ENCODE data around the gene FRS2.

FRS2 gene

GRCh38 chr12:69466867-69467266, 3.3 kb upstream of the FRS2 start:
- no peak for DNase-seq

DNA sequence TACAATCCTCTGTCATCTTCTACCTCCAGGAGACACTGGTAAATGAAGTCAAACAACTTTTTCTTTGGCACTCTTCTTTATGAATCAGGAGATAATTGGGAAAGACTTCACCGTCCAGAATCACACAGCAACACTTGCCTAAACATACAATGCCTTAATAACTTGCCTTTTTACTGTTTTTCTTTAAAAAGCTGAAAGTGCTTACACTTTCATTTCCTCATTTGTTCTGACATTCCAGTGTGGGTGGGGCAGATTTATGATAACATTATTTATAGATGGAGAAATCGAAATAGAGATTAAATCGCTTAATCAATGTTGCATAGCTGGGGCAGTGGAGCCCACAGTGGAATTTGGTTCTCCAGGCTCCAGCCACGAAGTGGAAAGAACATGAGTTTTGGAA, 2.8 kb upstream of the FRS2 start:
- no peak for DNase-seq

- DNase-seq, result peak; percentile 23
Measured at GRCh38 chr12:69468237-69469026, 1.8 kb upstream of the FRS2 start.

GRCh38 chr12:69469854-69470188, 367 bp upstream of the FRS2 start:
- peak; percentile 56 for DNase-seq

DNA sequence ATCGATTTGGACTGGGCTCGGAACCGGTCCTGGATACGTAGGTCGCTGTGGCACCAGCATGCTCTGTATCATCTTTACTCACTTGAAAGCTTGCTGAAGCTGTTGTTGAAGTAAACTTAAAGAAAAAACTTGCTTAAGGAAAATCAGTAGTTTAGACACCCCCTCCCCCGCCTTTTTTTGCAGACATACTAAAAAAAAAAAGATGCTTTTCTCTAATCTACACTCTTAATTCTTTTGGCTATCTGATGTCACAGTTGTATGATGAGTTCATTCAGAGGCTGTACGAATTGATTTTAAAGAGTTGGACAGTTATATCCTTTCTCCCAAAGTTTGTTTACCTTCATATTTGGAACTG, 865 bp downstream of the FRS2 start:
- DNase-seq, result no peak

DNA sequence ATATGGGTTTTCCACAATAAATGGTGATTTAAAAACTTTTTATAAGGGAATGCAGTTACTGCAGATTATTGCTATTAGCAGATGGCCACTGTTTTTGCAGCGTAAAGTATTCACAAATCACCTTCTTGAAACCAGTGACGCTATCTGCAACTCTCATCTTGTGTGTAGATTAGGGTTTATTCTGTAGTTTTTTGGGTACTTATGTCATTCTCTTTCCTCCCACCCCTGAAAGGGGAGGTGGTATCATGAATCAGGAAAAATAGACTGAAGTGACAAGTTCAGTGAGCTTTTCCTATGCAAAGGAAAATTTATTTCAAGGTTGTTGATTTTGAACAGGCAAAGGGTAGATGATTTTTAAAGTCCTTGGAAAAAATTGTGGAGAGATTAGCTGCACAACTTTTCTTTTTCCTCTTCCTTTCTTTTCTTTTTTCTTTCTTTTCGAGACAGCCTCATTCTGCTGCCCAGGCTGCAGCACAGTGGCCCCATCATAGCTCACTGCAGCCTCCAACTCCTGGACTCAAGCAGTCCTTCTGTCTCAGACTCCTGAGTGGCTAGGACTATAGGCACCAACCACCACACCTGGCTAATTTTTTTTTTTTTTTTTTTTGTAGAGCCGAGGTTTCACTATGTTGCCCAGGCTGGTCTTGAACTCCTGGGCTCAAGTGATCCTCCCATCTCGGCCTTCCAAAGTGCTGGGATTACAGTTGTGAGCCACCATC, 1.6 kb downstream of the FRS2 start:
- DNase-seq, result peak; percentile 21

DNA sequence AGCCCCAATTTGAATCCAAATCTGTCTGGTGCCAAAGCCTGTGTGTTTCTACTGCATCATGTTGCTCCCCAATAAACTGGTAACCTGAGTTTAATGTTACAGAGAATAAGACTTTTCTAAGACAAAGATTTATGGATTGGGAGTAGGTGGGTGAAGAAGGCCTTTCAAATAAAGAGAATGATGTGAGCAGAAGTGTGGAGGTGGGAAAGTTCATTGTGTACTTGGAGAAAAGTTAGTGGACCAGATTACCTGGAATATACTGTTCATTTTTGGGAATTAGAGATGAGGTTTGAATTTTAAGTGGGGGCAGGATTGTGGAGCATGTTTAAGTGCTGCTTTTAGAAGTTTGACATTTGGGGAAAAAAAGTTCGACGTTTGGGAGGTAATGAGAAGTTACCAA, 3.1 kb downstream of the FRS2 start:
- DNase-seq, result no peak

GRCh38 chr12:69474456-69474855, 4.3 kb downstream of the FRS2 start:
- DNase-seq, result no peak

DNA sequence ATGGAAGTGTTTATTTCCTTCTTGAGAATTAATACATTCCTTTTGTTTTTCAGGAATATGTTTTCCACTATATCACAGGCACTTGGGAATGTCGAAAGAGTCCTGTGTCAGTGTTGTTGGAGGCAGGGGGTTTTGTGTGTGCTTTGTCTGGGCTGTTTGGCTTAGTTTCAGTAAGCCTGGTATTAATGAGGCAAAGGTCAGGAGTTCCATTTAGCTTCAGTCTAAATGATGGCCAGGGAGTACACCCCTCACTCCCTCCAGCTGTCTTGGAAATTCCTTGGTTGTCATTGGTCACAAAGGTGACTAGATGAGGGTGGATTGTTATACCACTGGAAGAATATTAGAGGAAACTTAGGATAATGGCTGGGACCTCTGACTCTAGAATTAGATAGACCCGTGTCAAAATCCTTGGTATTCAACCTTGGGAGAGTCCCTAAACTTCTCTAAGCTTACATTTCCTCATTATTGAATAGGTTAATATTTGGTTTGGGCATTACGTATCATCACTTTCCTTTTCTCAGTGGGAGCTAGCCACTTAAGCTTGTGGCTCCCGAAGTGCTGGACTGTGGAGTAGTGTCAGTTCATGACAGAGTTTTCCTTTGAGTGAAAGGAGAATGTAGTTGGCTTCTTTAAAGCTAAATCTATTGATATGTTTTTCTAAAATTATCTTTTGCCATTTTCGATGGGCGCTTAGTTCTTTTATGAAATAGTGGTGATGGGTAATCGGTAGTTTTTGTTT, 5.2 kb downstream of the FRS2 start:
- DNase-seq, result no peak

GRCh38 chr12:69476276-69477017, 6.3 kb downstream of the FRS2 start:
- DNase-seq, result peak; percentile 25

- no peak for DNase-seq
Measured at GRCh38 chr12:69479675-69480074, 9.5 kb downstream of the FRS2 start.

- no peak for DNase-seq
Measured at GRCh38 chr12:69480698-69481097, 10.5 kb downstream of the FRS2 start.

DNA sequence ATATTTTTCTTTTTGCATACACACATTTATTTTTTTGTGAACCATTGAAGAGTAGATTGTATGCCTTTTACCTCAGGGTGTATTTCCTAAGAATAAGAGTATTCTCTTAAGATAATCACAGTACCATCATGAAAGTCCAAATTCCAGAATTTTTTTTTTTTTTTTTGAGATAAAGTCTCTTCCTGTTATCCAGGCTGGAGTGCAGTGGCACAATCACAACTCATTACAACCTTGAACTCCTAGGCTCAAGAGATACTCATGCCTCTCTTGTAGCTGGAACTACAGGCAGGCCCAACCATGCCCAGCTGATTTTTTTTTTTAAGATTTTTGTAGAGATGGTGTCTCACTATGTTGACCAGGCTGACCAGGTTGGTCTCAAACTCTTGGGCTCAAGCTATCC, 10.9 kb downstream of the FRS2 start:
- DNase-seq, result no peak

DNA sequence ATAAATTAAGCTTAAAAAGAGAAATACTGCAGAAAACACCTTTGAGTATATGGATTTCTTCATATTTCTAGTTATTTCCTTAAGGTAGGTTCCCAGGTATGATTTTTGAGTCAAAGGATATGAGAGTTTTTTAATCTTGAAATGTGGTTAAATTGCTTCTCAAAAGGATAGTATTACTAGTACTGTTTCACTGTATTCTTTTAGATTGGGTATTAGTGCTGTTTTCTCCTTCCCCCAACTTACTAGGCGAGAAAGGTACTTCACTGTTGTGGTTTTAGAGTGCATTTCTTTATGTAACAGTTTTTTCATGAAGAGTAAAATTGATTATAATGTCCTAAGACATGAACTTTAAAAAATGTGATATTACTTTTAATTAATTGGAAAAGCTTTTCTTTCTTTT, 13.5 kb downstream of the FRS2 start:
- no peak for DNase-seq

DNA sequence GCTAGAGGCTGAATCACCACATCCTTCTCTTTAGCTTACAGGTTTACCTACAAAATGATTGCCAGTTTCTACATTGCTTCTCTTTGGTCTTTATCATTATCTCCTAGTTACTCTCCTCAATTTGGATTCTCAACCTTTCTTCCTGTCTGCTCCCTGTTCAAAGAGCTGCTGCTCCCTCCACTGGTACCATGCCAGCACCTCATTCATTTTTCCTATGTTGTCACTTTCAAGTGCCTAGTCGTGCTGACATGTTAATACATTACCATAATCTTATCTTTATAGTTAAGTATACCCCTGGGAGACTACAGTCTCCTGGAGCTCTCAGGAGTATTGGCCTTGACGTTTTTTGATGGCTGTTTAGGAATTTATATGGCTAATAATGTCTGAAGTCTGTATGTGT, 14.2 kb downstream of the FRS2 start:
- peak; percentile 46 for DNase-seq

DNA sequence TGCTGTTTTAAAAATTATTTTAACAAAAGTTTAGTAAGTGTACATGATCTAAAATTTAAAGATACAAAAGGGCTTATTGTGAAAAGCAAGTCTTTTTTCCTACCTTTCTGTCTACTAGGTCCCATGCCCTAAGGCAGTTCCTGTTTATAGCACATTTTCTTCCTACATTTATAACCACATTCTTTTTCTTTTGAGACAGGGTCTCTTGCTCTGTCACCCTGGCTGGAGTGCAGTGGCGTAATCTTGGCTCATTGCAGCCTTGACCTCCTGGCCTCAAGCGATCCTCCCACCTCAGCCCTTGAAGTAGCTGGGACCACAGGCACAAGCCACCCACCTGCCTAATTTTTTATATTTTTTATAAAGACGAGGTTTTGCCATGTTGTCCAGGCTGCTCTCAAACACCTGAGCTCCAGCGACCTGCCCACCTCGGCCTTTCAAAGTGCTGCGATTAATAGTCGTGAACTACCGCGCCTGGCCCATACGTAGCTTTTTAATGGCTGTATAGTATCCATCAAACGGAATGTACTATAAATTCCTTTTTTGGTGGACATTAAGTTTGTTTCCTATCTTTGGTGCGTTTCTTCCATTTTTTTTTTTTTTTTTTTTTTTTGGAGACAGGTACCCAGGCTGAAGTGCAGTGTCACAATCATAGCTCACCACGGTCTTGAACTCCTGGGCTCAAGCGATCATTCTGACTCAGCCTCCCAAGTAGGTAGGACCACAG, 20.9 kb downstream of the FRS2 start:
- DNase-seq, result no peak

GRCh38 chr12:69492739-69493138, 22.6 kb downstream of the FRS2 start:
- DNase-seq, result no peak

- no peak for DNase-seq
Measured at GRCh38 chr12:69495071-69495470, 24.9 kb downstream of the FRS2 start.

DNA sequence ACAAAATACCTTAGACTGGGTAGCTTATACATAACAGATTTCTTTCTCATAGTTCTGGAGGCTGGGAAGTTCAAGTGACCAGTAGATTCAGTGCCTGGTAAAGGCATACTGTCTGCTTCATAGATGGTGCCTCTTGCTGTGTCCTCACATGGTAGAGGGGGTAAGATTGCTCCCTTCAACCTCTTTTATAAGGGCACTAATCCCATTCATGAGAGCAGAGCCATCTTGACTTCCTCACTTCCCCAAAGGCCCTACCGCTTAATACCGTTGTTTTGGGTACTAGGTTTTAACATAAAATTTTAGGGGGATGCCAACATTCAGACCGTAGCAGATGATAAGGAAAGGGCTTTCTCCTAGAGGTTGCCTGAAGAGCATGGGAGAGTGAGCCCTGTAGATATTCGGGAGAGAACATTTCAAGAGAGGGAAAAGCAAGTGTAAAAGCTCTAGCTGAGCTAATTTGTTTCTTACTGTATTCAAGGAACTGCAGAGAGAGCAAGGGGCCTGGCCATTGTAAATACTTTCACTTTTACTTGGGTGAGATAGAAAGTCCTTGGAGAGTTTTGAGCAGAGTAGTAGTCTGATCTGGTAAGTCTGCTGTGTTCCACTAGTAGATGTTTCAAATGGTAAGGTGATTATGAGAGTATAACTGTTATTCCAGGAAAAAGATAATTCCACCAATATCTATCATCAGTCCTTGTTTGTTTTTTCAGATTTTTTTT, 27.3 kb downstream of the FRS2 start:
- no peak for DNase-seq

DNA sequence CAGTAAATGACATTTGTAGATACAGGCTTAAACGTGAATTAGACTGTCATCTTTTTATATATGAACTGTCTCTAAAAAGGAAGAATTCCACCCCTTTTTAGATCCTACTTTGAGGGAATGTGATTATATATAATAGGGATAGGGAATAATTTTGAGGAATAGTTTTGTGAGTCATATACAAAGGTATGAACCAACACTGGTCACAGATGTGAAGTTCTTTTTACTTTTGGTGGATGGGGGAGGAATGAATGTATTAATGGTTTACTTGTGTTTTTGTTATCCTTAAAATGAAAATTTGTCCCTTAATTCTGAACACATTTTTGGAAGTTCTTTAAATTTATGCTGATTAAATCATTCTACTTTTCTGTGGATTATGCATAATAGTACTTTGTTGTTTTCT, 30.4 kb downstream of the FRS2 start:
- DNase-seq, result no peak

- no peak for DNase-seq
Measured at GRCh38 chr12:69501154-69501895, 31.1 kb downstream of the FRS2 start.

All from hematopoietic multipotent progenitor cell treated with erythropoietin and hydrocortisone succinate and interleukin-3 and kit ligand, for 8 days (in vitro differentiated cells).